Tibial nerve (tissue), 4 donors: ENCODE data around the gene SLC16A7. TPM values are rescaled to one million over a fixed set of nuclear protein-coding genes. Genes with fewer than 3 reads are reported as not detected.

Source experiments
- DNase-seq, 2 donors: peaks; one replicate each; pipeline ENCODE4 v3.0.0-alpha.2; 2019; ENCODE audit warnings: low spot score in 2 of 2
- H3K27ac ChIP-seq, 4 donors: fragments of 200-600 bp; sonication (generic) in 3 of 4; one replicate each; pipeline ENCODE4 v1.5.1; 2017 to 2019; ENCODE audit warnings: mild to moderate bottlenecking in 1 of 4
- H3K27me3 ChIP-seq, 2 donors: fragments of 200-600 bp; sonication (generic) in 1 of 2; one replicate each; pipeline versions ENCODE4 v1.5.1 to v1.6.0; 2017 to 2019
- H3K36me3 ChIP-seq, 3 donors: fragments of 200-600 bp; sonication (generic); one replicate each; pipeline ENCODE4 v1.5.1; 2018 to 2019
- H3K4me1 ChIP-seq, 4 donors: fragments of 200-600 bp; sonication (generic) in 3 of 4; one replicate each; pipeline ENCODE4 v1.5.1; 2017 to 2019
- H3K4me3 ChIP-seq, 4 donors: fragments of 200-600 bp; sonication (generic) in 3 of 4; one replicate each; pipeline ENCODE4 v1.5.1; 2017 to 2019; ENCODE audit warnings: mild to moderate bottlenecking in 1 of 4, moderate library complexity in 1 of 4
- H3K9me3 ChIP-seq, 4 donors: fragments of 200-600 bp; sonication (generic) in 3 of 4; one replicate each; pipeline ENCODE4 v1.5.1; 2017 to 2019
- CTCF ChIP-seq, 5 experiments: fragments of 200-600 bp in 3 of 5; fragments of 450-650 bp in 2 of 5; sonication (generic) in 3 of 5; IDR thresholded peaks; one replicate each; pipeline ENCODE4 v1.5.1; 2016 to 2019; ENCODE audit warnings: antibody characterized with exemption in 5 of 5, mild to moderate bottlenecking in 3 of 5, moderate library complexity in 2 of 5
- EP300 ChIP-seq, 2 donors: sonication (generic); formaldehyde crosslinking; IDR thresholded peaks; one replicate each; pipeline ENCODE4 v1.6.1; 2017; ENCODE audit warnings: antibody characterized with exemption in 2 of 2, mild to moderate bottlenecking in 1 of 2
- POLR2A ChIP-seq, 2 donors: fragments of 450-650 bp; IDR thresholded peaks; one replicate each; pipeline ENCODE4 v1.6.1; 2017; ENCODE audit warnings: antibody characterized with exemption in 2 of 2, mild to moderate bottlenecking in 2 of 2, moderate library complexity in 2 of 2
- WGBS, 2 donors: methylation state at CpG; one replicate each; pipeline ENCODE4 v1.1.5; 2018; 5-methylcytosine and 5-hydroxymethylcytosine counted together
- total RNA-seq, 4 donors: library from RNA; depleted of rRNA; stranded (reverse); fragments of >200 nt; gene quantifications; one replicate each; pipeline ENCODE4 v1.1.0, GENCODE V29; 2016

SLC16A7 gene
- total RNA-seq, 4 donors from 2014 or later = 16.0 to 47.9 (median 29.3) TPM

- Histone ChIP-seq H3K27me3 (no peaks in the 10 kb centered on the region), H3K36me3 (no peaks in the 10 kb centered on the region), H3K4me3 (no peak overlapping the region), H3K4me1 (no peaks in the 10 kb centered on the region), H3K27ac (no peak overlapping the region), H3K9me3 (peaks cover 0 to 3% (median 0%) of the 10 kb centered on the region in 4 donors)
- TF ChIP-seq POLR2A (IDR thresholded peaks at IDR 0.05) = no peak
- TF ChIP-seq CTCF (IDR thresholded peaks at IDR 0.05) = no peak
- TF ChIP-seq EP300 (IDR thresholded peaks at IDR 0.05) = no peak
- 47 to 58% methylated on average over 4 of the region's 4 CpGs for WGBS, 2 donors
- no peak for DNase-seq
These were observed 191.8 kb downstream of the SLC16A7 start for GRCh38 chr12:59787610-59788009.

- Histone ChIP-seq H3K36me3 (peaks cover 0 to 4% (median 0%) of the 10 kb centered on the region in 3 donors), H3K4me3 (no peak overlapping the region), H3K4me1 (no peaks in the 10 kb centered on the region), H3K27ac (no peak overlapping the region), H3K27me3 (no peaks in the 10 kb centered on the region), H3K9me3 (peaks cover 0 to 22% (median 0%) of the 10 kb centered on the region in 4 donors)
- no peak for TF ChIP-seq EP300 (IDR thresholded peaks at IDR 0.05)
- TF ChIP-seq CTCF (IDR thresholded peaks at IDR 0.05) = no peak
- no peak for TF ChIP-seq POLR2A (IDR thresholded peaks at IDR 0.05)
- no peak for DNase-seq
- 92 to 100% methylated on average over 1 of the region's 1 CpG for WGBS, 2 donors
These were observed 196.8 kb downstream of the SLC16A7 start for GRCh38 chr12:59792647-59793046.

- DNase-seq = no peak
- Histone ChIP-seq H3K36me3 (no peaks in the 10 kb centered on the region), H3K4me3 (peak overlapping the region in 1 of 4 donors; percentile 14), H3K27ac (no peak overlapping the region), H3K27me3 (no peaks in the 10 kb centered on the region), H3K4me1 (peaks cover 0 to 4% (median 0%) of the 10 kb centered on the region in 4 donors), H3K9me3 (peaks cover 0 to 23% (median 0%) of the 10 kb centered on the region in 4 donors)
- TF ChIP-seq POLR2A (IDR thresholded peaks at IDR 0.05) (no peak), CTCF (IDR thresholded peaks at IDR 0.05) (no peak), EP300 (IDR thresholded peaks at IDR 0.05) (no peak)
- WGBS, 2 donors = 75 to 84% methylated on average over 1 of the region's 1 CpG
These were observed 207.9 kb downstream of the SLC16A7 start for GRCh38 chr12:59803735-59804134.

GRCh38 chr12:59808317-59808910 is 212.6 kb downstream of the SLC16A7 start:
- Histone ChIP-seq H3K4me3 (no peak overlapping the region), H3K36me3 (no peaks in the 10 kb centered on the region), H3K27ac (no peak overlapping the region), H3K4me1 (peaks cover 0 to 4% (median 0%) of the 10 kb centered on the region in 4 donors), H3K27me3 (no peaks in the 10 kb centered on the region), H3K9me3 (no peaks in the 10 kb centered on the region)
- WGBS, 2 donors = 9 to 18% methylated on average over 3 of the region's 3 CpGs
- no peak for DNase-seq
- TF ChIP-seq CTCF (IDR thresholded peaks at IDR 0.05) = peak; percentile 44 to 66 (median 61)
- TF ChIP-seq POLR2A (IDR thresholded peaks at IDR 0.05) = no peak

- Histone ChIP-seq H3K4me3 (no peak overlapping the region), H3K4me1 (no peaks in the 10 kb centered on the region), H3K9me3 (no peaks in the 10 kb centered on the region), H3K27ac (no peak overlapping the region), H3K36me3 (no peaks in the 10 kb centered on the region), H3K27me3 (no peaks in the 10 kb centered on the region)
- no peak for TF ChIP-seq EP300 (IDR thresholded peaks at IDR 0.05)
- no peak for DNase-seq
- WGBS, 2 donors = 93 to 94% methylated on average over 14 of the region's 14 CpGs
These were observed 216.2 kb downstream of the SLC16A7 start for GRCh38 chr12:59811991-59812390.
